ENCODE results near the gene RIGI. TPM values are rescaled to one million over a fixed set of nuclear protein-coding genes. Genes with fewer than 3 reads are reported as not detected.
A peak's percentile ranks its signal among the peaks of the same experiment; 100 is the strongest.

RIGI gene
- total and polyA plus RNA-seq, 9 of the 15 experiments (the other 6 are each of a cell fraction or from before 2014, with no cell fraction given): 0.27 to 1.1 (median 0.54) TPM

DNA sequence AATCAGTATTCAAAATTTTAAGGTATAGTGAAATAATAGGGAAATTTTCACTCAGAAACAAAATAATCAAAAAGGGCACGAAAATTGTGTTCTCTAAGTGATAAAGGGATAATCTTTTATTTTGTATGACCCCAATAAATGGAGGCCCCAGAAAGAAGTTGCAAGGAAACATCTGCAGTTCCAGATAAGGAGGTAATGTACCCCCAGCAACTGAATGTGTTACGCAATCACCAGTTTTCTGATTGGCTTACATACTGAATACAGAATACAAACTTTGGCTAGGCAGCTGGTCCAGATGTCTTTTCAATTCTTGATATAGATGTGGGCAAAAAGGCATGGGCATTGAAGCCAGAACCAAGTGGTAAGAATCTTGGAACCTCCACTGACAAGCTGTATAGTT, 28.1 kb upstream of the RIGI start (continued):
- TF ChIP-seq, protein P1, sequence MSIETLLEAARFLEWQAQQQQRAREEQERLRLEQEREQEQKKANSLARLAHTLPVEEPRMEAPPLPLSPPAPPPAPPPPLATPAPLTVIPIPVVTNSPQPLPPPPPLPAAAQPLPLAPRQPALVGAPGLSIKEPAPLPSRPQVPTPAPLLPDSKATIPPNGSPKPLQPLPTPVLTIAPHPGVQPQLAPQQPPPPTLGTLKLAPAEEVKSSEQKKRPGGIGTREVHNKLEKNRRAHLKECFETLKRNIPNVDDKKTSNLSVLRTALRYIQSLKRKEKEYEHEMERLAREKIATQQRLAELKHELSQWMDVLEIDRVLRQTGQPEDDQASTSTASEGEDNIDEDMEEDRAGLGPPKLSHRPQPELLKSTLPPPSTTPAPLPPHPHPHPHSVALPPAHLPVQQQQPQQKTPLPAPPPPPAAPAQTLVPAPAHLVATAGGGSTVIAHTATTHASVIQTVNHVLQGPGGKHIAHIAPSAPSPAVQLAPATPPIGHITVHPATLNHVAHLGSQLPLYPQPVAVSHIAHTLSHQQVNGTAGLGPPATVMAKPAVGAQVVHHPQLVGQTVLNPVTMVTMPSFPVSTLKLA (conservative IDR thresholded peaks at IDR 0.05): peak in 1 of 2 experiments; percentile 29; a peak in 1 of 4 replicates
- TF ChIP-seq HSF4 (CRISPR knock-in tag; IDR thresholded peaks at IDR 0.05; ENCODE audit: borderline replicate concordance): no peak
- peak; percentile 91 for TF ChIP-seq DPF2 (IDR thresholded peaks at IDR 0.05)
- TF ChIP-seq, protein P2, sequence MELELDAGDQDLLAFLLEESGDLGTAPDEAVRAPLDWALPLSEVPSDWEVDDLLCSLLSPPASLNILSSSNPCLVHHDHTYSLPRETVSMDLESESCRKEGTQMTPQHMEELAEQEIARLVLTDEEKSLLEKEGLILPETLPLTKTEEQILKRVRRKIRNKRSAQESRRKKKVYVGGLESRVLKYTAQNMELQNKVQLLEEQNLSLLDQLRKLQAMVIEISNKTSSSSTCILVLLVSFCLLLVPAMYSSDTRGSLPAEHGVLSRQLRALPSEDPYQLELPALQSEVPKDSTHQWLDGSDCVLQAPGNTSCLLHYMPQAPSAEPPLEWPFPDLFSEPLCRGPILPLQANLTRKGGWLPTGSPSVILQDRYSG (tag; conservative IDR thresholded peaks at IDR 0.05; ENCODE audit: low read depth): no peak
- peak in 1 of 2 experiments; percentile 50; a peak in 1 of 4 replicates for TF ChIP-seq TBL1XR1 (IDR thresholded peaks at IDR 0.05; ENCODE audit: low read length in 2 of 2)
- TF ChIP-seq ZNF431 (CRISPR knock-in tag; IDR thresholded peaks at IDR 0.05): no peak
- TF ChIP-seq, protein P3, sequence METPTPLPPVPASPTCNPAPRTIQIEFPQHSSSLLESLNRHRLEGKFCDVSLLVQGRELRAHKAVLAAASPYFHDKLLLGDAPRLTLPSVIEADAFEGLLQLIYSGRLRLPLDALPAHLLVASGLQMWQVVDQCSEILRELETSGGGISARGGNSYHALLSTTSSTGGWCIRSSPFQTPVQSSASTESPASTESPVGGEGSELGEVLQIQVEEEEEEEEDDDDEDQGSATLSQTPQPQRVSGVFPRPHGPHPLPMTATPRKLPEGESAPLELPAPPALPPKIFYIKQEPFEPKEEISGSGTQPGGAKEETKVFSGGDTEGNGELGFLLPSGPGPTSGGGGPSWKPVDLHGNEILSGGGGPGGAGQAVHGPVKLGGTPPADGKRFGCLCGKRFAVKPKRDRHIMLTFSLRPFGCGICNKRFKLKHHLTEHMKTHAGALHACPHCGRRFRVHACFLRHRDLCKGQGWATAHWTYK (CRISPR knock-in tag; IDR thresholded peaks at IDR 0.05): no peak
- no peak for TF ChIP-seq RBM34 (IDR thresholded peaks at IDR 0.05; ENCODE audit: borderline replicate concordance, insufficient read depth, low read length)
- TF ChIP-seq, protein P4, sequence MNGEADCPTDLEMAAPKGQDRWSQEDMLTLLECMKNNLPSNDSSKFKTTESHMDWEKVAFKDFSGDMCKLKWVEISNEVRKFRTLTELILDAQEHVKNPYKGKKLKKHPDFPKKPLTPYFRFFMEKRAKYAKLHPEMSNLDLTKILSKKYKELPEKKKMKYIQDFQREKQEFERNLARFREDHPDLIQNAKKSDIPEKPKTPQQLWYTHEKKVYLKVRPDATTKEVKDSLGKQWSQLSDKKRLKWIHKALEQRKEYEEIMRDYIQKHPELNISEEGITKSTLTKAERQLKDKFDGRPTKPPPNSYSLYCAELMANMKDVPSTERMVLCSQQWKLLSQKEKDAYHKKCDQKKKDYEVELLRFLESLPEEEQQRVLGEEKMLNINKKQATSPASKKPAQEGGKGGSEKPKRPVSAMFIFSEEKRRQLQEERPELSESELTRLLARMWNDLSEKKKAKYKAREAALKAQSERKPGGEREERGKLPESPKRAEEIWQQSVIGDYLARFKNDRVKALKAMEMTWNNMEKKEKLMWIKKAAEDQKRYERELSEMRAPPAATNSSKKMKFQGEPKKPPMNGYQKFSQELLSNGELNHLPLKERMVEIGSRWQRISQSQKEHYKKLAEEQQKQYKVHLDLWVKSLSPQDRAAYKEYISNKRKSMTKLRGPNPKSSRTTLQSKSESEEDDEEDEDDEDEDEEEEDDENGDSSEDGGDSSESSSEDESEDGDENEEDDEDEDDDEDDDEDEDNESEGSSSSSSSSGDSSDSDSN (IDR thresholded peaks at IDR 0.05; ENCODE audit: borderline replicate concordance in 1 of 2, low read depth in 2 of 2, low read length in 2 of 2): no peak
- no peak for TF ChIP-seq CREM (IDR thresholded peaks at IDR 0.05; ENCODE audit: low read depth)
- TF ChIP-seq STAT5A (IDR thresholded peaks at IDR 0.05; ENCODE audit: borderline replicate concordance, low read length): peak; percentile 66; the same call in 1 of the 2 replicates
- TF ChIP-seq NCOA6 (IDR thresholded peaks at IDR 0.05): no peak
- no peak for TF ChIP-seq U2AF2 (optimal IDR thresholded peaks at IDR 0.05; ENCODE audit: low read depth, low read length)
- no peak for TF ChIP-seq PCBP1 (IDR thresholded peaks at IDR 0.05; ENCODE audit: low read depth, low read length, poor library complexity, severe bottlenecking)
- TF ChIP-seq, protein P5, sequence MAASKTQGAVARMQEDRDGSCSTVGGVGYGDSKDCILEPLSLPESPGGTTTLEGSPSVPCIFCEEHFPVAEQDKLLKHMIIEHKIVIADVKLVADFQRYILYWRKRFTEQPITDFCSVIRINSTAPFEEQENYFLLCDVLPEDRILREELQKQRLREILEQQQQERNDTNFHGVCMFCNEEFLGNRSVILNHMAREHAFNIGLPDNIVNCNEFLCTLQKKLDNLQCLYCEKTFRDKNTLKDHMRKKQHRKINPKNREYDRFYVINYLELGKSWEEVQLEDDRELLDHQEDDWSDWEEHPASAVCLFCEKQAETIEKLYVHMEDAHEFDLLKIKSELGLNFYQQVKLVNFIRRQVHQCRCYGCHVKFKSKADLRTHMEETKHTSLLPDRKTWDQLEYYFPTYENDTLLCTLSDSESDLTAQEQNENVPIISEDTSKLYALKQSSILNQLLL (CRISPR knock-in tag; IDR thresholded peaks at IDR 0.05; ENCODE audit: borderline replicate concordance): no peak
- no peak for TF ChIP-seq ZNF140 (CRISPR knock-in tag; IDR thresholded peaks at IDR 0.05)
- no peak for TF ChIP-seq NONO (IDR thresholded peaks at IDR 0.05; ENCODE audit: low read depth in 2 of 2, low read length in 1 of 2)
- no peak for TF ChIP-seq HDAC1 (IDR thresholded peaks at IDR 0.05)
- 0 out of 2 replicates have a peak, but pooled peaks have one; percentile 36 for TF ChIP-seq RFX5 (IDR thresholded peaks at IDR 0.05; ENCODE audit: low read depth, low read length)
- TF ChIP-seq ETV1 (tag; conservative IDR thresholded peaks at IDR 0.05; ENCODE audit: low read depth): no peak
- no peak for TF ChIP-seq POLR2AphosphoS2 (IDR thresholded peaks at IDR 0.05; ENCODE audit: low read length)
- no peak for TF ChIP-seq IFI16 (CRISPR knock-in tag; IDR thresholded peaks at IDR 0.05)
